CD4-positive, alpha-beta T cell treated with Interleukin-4 for 4 hours (primary cell): ENCODE results near the gene INSIG2.

Experiments used
- DNase-seq: peaks from one replicate; pipeline ENCODE4 v3.0.0-alpha.2; 2020

INSIG2 gene

DNA sequence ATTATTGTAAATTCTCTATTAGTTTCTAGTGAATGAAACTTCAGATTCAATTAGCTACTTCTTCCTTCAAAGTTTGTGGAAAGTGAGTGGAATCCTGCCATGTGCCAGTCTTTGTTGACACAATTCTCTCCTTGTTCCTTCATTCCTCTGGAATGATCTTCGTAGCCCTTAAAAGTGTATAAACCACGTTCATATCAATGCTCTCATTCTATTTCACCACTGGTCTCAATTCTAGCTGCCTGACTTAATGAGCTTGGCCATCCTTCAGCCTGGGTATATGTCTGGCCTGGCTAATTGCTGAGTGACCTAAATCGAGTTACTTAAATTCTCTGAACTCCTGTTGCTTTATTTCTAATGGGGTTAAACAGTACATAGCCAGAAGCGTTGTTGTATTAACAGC, 43.5 kb downstream of the INSIG2 start:
- DNase-seq, result no peak

GRCh38 chr2:118133916-118134315, 45.6 kb downstream of the INSIG2 start:
- no peak for DNase-seq

GRCh38 chr2:118134650-118135049, 46.4 kb downstream of the INSIG2 start:
- DNase-seq, result no peak

DNA sequence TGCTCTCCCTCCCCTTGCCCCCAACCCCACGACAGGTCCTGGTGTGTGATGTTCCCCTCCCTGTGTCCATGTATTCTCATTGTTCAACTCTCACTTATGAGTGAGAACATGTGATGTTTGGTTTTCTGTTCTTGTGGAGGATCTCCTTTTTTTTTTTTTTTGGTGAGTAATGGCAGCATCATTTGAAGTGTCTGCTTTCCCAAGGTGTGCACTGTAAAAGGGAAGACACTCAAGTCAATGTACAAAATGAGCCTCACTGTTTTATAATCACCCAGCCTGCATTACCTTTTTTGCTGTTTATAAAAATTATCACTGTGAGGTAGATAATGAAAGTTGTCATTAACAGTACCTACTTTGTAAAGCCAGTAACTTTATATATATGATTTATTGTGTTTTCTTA, 56.9 kb downstream of the INSIG2 start:
- no peak for DNase-seq

DNA sequence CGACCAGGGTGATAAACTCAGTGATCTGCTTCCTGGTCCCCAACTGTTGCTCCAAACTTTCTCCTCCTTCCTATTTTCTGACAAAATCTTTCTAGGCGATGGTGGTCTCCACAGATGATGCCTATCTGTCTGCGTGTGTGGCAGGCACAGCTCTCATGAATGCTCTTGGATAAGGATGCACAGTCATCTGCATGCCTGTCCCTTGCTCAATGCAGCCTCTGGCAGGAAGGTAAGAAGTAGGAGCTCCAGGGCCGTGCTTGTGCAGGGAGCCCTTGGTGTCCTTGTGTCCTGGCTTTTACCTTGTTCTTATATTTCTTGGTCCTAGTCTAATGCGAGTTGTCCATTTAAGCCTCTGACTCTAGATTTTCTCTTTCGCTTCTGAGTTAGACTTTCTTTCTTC, 57.5 kb downstream of the INSIG2 start:
- DNase-seq, result no peak

GRCh38 chr2:118146315-118147283, 58.3 kb downstream of the INSIG2 start:
- no peak for DNase-seq

GRCh38 chr2:118148133-118148532, 59.9 kb downstream of the INSIG2 start:
- no peak for DNase-seq

GRCh38 chr2:118148809-118149208, 60.5 kb downstream of the INSIG2 start:
- DNase-seq, result no peak

DNA sequence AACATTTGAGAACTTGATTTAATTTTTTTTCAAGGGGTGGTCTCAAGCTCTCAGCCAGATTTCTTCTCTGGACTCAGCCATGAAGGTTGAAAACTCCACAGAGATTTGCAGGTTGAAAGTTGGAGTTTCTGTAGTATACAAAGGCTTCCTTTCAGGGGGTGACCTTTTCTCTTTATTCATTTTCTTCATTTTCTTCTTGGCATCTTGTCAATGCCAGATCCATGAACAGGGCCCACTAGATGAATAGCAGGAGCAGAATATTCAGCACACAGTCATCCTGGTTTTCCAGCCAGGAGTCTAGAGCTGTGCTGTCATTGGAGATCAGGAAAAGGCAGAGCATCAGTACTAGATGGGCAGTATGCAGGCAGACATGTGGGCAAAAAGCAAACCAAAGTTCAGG, 62.0 kb downstream of the INSIG2 start:
- DNase-seq, result no peak

- no peak for DNase-seq
Measured at GRCh38 chr2:118151831-118152230, 63.6 kb downstream of the INSIG2 start.

GRCh38 chr2:118153433-118153832, 65.2 kb downstream of the INSIG2 start:
- DNase-seq, result no peak

GRCh38 chr2:118154176-118154575, 65.9 kb downstream of the INSIG2 start:
- no peak for DNase-seq
